Central memory CD4-positive, alpha-beta T cell (primary cell): ENCODE measurements around the gene ABHD14A.

Experiments
- DNase-seq: peaks from one replicate; pipeline ENCODE4 v3.0.0; 2022

Gene ABHD14A

DNA sequence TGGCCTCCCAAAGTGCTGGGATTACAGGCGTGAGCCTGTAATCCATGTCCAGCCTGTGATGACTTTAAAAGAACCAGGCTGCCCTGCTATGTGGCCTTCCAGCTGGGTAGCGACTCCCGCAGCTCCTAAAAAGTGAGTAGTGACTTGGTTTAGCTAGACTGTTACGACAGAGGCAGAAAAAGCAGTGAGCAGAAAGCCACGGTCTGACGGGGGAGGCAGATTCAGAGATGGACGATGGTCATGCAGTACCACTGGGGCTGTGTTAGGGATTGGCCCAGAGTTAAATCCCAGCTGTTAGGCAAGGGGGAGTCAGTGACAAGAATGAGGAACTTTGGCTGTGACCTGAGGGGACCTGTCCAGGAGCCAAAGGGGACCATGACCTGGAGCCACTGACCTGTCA lies 23.9 kb downstream of the ABHD14A start:
- no peak for DNase-seq

DNA sequence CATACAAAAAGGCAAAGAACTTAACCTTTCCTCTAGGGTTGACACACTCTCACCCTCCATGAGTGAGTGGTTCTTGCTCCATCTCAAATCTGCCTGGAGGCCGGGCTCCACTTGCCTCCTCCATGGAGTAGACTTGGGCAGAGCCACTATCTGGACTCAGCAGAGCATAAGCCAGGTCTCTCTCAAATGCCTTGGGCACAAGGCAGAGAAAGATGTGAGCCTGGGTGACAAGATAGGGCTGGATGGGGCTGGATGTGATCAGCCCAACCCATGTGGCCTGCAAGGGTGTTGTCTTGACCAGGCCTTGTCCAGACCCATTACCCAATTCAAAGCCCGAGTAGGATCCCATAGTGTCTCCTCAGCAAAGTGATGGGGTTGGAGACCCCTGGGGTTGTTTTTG lies 25.0 kb downstream of the ABHD14A start:
- no peak for DNase-seq

DNA sequence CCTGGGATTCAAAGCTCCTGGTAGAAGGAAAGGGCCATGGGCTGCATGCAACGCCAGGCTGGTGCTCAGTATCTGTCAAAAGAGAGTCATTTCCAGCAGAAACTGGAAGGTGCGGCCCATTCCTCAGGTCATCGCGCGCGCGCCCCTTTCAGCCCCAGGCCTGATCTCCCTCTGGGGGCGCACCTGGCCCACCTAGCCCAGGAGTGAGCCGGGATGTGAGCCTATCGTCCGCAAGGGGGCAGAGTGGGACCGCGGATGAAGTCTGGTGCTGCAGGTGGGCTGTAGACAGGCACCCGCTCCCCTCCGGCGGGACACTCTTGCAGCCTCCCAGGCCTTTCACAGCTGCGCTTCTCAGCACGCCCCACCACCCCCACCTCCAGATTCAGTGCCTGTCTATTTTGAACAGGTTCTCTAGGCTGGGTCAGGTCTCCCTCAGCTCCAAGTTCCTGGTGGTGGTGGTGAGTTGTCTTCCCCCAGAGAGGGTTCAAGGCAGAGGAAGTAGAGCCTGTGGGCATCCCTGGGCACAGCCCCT lies 26.6 kb downstream of the ABHD14A start:
- DNase-seq: peak; percentile 78

DNA sequence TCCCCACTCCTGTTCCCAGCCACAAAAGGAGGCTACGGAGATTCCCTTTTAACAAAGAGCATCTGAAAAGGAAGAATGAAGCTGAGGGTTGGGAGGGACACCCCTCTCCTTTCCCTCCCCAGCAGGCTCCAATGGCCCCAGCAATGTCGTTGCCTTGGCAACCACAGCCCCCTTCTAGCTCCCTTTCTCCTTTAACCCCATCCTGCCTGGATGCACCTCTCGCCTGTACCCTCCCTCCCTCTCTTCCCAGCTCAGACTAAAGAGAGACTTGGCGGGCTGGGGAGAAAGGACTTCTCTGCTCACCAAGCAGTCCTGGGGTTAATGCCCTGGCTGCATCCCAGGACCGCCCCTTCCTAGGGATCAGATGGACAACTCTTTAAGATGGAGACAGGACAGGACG lies 27.9 kb downstream of the ABHD14A start:
- DNase-seq: no peak

DNA sequence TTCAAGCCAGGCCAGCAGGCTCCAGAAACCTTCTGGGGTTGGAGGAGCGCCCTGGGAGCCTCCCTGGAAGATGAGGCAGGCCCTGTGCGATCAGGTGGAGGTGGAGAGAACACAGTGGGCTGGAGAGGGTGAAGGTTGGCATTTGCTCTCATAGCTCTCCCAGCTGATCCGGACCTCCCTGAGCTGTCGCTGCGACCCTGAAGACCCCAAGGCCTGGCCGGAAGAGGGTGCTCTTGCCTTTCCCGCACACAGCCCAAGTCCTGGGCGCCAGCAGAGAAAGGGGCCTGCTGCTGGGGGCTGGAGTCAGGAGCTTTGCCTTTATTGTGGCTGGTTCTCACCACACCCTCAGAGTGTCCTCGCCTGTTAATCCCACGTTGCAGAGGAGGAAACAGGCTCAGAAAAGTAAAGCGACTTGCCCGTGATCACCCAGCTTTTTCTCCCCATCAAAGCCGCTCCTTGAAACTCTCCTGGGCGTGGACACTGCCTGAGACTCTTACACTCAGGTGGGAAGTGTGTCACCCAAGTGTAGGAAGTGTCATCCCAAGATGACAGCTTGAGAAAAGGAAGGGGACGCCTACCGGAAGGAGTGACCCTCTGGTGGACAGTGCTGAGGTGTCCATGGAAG lies 29.4 kb downstream of the ABHD14A start:
- DNase-seq: no peak

DNA sequence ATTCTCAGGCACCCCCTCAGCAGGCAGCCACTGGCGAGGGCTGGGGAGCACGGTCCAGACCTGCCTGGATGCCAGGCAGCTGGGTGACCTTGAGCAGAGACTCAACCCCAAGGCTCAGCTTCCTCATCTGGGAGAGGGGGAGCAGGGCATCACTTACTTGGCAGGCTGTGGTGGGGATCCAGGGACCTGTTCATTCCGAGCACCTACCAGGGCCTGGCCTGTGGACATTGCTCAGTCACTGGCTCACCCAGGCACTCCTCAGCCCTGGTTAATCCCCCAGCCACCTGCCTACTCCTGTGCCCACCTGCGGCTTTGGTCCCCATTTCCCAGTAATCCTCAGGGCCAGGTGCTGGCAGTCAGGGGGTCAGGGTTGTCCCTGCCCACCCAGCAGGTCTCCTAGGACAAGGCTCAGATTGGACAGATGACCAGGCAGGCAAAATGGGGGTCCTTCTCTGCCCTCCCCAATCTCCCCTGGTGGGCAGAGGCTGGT lies 30.1 kb downstream of the ABHD14A start:
- no peak for DNase-seq

DNA sequence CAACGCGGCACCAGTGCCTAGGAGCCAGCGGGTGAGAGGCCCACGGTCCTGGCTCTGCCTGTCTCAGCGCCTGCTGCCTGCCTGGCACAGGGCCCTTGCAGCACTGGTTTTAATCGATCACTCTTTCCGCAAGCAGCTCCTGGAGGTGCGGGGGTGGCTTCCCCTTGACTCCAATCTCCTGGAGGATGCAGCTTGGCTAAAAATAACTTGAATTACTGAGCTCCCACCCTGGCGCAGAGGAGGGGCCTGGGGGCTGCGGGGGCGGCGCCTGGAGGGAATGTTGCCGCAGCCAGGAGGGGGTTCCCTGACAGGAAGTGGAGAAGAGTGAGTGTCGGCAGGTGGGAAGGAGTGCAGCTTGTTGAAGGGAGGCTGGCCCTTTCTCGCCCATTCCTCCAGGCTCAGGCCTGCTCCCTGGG lies 30.7 kb downstream of the ABHD14A start:
- no peak for DNase-seq

DNA sequence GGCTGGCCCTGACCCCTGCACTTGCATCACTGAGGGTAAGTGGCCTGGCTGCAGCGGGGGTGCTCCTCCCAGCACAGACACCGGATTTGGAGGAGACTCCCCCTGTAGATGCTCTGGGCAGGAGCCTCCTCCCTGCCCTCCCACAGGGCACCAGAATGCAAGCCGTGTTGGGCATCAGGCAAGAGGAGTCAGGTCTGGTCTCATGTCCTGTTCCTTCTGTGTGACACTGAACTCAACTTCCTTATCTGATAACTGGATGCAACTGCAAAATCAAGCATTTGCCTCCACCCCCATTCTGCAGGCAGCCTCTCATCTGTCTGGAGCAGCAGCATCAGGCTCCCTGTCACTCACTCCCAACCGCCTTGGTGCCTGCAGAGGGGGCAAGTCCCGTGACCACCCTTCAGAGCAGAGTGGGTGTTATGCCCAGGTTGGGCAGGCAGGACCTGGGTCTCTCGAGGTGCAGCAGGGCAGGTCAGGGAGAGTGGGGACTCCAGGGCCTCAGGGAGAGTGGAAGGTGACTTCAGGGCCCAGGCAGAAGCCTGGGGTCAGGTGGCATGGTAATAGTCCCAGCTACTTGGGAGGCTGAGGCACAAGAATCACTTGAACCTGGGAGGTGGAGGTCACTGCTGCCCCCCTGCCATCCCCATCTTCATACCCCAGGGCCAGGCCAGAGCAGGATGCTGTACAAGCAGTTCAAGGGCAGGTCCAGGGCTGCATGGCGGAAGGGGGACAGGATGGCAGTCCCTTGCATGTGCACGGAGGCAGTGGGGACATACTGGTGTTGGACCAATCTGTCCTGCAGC lies 31.4 kb downstream of the ABHD14A start:
- no peak for DNase-seq

DNA sequence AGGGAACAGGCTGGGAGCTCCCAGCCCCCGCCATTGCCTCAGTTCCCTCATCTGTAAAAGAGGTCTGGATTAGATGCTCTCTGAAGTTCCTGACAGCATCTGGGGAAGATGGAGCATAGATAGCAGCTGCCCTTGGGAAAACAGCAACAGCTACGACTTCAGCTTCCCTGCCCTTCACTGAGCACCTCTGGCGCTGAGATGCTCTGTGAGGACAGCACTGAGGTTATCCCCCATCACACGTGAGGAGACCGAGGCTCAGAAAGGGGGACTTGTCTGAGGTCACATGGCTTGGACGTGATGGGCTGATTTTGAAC lies 31.9 kb downstream of the ABHD14A start:
- no peak for DNase-seq

DNA sequence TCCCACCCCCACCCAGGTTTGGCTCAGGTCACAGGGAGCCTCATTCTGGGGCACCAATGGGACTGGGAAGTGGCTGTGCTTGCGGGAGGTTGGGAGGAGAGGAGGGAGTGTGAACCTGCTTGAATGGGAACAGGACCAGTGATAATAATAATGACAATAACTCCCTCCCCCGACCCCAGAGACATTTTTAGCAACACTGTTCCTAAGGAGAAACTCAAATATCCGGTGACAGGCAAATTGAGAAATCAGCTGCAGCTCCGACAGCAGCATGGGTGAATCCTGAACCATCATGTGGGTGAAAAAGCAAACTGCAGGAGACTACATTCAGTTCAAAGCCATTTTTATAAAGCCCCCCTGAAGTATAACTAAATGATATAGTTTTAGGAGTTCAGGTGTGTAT lies 32.4 kb downstream of the ABHD14A start:
- no peak for DNase-seq

DNA sequence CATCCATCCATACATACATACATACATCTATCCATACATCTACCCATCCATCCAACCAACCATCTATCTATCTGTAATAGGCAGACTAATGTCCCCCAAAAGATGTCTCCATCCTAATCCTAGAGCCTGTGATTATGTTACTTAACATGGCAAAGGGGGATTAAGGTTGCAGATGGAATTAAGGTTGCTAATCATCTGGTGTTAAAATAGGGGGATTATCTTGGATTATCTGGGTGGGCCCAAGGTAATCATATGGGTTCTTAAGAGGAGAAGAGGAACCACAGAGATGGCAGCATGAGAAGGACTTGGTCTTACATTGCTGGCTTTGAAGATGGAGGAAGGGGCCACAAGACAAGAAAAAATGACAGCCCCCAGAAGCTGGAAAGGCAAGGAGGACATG lies 35.6 kb downstream of the ABHD14A start:
- DNase-seq: no peak

DNA sequence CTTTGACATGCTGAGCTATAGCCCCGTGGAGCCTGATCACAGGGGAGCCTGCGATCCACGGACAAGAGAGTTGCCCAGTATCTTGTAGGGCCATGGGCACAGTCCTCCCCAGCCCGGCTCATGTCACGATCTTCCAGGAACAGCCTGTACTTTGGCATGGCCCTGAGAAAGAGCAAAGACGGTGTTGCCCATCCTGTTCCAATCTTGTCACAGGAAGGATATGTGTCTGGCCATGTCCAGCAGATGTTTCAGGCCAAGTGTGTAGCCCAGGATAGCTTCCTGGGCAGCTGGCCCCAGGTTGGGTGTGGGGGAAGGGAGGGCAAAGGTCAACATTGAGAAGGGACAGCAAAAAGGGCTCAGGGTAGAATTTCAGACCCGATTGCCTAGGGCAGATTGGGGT lies 37.8 kb downstream of the ABHD14A start:
- no peak for DNase-seq

DNA sequence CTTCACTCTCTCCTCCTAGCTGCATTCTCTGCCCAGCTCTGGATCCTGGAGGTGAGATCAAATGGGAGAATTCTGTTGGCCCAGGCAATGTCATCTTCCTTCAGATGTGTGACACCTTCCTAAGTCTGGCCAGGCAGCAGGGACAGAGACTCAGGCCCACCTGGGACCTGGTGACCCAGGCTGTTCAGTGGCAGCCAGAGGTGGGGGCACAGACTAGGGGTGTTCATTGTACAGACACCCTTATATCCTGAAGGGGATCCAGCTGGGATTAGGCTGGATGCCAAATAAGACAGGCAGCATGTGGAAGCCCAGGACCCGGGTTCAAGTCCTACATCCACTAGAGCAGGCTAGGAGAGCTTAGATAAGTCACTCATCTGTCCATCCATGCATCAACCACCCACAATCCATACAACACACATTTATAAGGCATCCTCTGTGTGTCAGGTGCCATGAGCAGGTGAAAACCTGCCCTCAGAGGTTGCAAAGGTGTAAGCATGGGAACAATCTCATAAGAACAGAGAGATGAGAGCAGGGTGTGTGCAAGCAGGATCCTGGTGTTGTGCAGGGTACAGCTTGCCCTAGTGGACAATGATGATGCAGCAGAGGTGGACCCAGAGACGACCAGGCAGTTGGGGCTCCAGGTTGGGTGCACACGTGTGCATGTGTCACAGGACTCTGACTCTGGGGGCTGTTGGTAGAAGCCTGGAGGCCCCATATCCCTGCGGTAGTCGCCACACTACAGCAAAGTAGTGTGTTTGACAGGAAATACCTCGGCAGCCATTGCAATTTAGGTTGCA lies 39.1 kb downstream of the ABHD14A start:
- no peak for DNase-seq

DNA sequence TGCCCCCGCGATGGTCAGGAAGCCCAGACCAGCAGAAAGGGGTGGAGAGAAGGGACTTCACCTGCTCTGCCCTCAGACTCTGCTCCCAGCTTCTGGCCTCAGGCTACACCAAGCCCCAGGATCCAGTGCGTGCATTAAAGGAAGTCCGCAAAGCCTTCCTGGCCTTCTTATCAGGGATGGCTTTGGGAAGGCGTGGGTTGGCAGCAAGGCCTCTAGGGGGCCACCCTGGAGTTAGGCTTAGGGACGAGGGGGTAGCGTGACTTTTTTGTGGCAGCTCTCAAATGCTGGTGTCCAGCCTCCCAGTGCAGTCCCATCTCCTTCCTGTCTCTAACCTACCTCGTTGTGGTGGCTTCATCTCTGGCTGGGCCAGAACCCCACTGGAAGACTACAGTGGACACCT lies 39.7 kb downstream of the ABHD14A start:
- no peak for DNase-seq

DNA sequence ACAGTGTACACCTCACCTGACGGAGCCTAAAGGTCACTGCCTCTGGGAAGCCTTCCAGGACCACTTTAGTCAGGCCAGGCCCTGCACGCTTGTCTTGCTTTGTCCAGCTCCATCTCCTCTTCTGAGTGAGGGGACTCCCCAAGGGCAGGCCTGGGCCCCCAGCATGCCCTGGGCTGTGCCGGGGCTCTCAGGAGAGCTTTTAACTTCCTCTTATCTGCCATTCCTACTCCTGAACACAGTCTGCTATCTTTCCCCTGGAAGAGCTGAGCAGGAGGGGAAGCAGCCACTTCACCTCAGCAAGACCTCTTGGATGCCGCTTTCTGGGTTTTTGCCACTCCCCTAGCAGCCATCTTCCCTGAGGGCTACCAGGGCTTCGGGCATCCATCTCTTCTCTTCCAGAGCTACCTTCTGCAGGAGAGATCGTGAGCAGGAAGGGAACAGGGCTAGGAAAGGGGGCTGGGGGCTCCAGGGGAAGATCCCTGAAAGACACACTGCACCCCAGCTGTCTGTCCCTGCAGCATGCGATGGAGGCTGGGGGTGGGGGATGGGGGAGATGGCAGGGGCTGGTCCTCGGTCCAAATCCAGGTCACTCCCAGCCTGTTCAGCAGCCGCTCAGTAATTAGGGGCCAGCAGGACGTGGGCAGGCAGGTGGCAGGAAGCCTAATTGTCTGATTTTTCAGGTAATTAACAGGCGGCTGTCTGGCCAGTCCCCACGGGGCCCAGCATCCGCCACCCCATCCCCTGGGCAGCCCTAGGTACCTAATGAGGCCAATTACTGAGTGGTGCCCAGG lies 40.8 kb downstream of the ABHD14A start:
- DNase-seq: no peak

DNA sequence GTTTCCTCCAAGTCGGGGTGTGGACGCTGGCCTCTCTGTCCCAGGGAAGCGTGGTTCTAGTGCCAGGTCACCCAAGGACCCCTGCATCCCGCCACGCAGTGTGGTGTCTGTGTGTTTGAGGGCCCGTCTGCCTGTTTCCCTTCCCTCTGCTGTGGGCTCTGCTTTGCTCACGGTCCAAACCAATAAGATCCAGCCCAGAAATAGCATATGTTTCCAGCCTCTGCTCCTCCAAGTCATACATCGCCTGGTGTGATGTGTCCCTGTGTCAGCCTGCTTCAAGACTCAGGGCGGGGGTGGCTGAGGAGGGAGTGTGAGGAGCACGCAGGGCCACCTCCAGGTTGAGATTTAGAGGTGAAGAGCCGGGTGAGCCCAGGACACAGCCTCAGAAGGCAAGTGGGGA lies 42.7 kb downstream of the ABHD14A start:
- DNase-seq: no peak

DNA sequence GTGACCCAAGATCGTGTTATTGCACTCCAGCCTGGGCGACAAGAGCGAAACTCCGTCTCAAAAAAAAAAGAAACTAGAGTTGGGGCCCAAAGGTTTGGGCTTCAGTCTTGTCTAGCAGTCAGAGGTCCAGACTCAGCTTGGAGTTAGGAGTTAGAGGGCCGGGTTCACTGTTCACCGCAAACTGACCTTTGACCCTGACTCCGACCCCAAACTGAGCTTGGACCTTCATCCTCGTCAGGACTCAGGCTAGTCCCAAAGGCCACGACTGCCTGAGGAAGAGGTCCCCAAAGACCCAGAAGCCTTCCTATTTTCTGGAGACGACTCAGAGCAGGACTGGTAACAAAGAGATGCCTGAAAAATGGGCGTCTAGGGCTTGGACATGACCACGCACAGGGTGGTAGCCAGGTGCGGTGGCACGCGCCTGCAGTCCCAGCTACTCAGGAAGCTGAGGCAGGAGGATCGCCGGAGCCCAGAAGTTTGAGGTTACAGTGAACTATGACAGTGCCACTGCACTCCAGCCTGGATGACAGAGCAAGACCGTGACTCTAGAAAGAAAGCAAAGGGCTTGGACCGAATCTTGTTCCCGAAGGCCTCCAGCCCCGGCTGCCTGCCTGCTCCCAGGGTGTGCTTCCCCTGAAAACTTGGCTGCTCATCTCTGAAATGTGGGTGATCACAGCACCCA lies 43.6 kb downstream of the ABHD14A start:
- DNase-seq: no peak

DNA sequence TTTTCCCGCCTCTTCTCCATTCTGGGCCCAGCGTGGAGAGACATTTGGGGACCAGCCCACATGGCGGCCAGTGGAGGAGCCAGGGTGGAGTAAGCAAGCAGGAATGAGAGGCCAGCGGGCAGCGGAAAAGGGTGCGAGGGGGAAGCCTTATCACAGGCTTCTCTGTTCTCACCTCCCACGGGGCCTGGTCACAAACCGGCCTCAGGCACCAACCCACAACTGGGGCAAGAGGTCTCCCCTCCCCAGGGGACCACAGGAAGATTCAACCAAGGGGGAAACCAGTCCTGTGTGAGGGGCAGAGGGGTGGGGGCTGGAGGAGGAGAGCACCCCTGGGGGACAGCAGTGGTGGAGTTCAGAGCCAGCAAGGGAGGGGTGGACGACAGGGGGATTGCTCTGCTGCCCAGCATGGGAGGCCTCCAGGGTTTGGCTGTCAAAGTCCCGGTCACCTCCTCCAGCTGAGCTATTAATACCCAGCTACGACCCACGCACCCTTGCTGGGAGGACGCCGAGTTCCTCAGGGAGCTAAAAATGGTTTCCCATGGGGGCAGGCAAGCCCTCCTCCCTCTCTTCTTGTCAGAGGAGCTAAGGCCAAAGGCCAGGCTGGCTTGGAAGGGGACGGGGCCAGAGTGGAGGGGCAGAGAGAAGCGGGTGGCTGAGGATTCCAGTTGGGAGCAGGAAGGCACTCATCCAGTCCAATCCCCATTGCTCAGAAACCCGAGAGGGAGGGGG lies 44.7 kb downstream of the ABHD14A start:
- DNase-seq: no peak

DNA sequence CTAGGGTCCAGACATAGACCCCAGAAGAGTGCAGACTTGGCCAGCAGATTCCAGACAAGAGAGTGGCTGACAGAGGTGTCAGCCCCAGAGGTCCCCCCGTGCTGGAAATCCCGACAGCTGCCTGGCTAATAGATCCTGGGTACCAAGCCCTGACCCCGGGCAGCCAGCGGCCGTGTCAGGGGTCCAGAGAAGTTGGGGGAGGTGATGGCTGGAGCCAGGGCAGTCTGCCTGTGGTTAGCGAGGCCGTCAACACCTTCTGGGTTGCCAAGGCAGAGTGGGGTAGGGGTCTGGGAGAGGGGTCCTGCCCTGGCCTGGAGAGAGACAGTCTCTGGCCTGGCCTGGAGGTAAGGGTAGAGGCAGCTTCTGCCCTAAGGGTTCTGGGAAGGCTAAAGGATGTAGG lies 45.9 kb downstream of the ABHD14A start:
- no peak for DNase-seq

DNA sequence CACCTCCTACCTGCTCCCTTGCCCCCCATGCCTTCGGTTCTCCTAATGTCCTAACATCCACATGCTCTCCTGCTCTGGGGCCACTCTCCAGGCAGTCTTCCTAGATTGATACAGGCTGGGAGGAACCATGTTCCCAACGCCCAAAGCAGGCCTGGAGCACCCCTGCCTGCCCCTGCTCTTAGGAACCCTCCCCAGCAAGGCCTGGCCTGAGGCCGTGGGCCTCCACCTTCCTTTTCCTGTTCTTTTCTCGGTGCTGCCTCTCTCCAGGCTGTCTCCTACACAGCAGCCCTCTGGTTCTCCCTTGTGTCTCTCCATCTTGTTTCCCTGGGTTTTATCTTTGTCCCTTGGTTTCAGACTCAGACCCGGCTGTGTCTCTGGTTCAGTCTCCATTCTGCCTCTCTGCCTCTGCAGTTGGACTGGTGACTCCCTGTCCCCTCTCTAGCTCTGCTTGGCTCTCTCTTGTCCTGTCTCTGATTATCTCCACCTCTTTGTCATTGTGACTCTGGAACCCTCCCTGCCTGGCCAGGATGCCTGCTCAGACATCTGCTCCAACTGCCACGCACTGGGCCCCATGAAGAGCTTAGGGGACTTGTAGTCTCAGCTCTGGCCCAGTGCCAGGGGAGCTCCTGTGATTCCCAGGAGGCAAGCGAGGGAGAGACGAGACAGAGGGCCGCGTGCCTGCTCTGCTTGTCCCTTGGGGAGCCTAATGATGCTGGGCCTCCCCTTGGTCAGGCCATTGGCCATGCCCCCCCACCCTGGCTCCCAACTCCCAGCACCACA lies 46.8 kb downstream of the ABHD14A start:
- no peak for DNase-seq
